Sciatic nerve (tissue), 2 donors: Measurements from ENCODE around the gene HTR3D. TPM values are rescaled to one million over a fixed set of nuclear protein-coding genes. Genes with fewer than 3 reads are reported as not detected.
A peak's percentile ranks its signal among the peaks of the same experiment; 100 is the strongest.
"Not testable (repeated sequence)": the region's sequence is repeated elsewhere in the genome, so short reads cannot be mapped to it uniquely, and the experiment has no call there.

ENCODE experiments used
- ATAC-seq: fragments of 200-7000 bp; cut with Tn5 transposase; one replicate; pipeline ENCODE4 v1.9.1; 2020; ENCODE audit warnings: mild to moderate bottlenecking, moderate library complexity
- DNase-seq: peaks from one replicate; pipeline ENCODE4 v3.0.0-alpha.2; 2020; ENCODE audit warnings: low spot score
- intact Hi-C: fragments of 100-400 bp; cut with DNase I; formaldehyde crosslinking; loops from one replicate; pipeline ENCODE4 v1.14.2; 2022
- total RNA-seq: library from RNA; stranded (reverse); fragmentation: NEBNext Ultra II Directional; extraction: Animal tissue kit (Norgen Biotek cat#: 25700); gene quantifications from one replicate; pipeline ENCODE4 v1.2.1, GENCODE V29; 2021
- donor health status: DM: no; HTN: no; CAD: no.
- donor health status: DM: no; HTN: no; CAD: no.

Gene HTR3D, protein sequence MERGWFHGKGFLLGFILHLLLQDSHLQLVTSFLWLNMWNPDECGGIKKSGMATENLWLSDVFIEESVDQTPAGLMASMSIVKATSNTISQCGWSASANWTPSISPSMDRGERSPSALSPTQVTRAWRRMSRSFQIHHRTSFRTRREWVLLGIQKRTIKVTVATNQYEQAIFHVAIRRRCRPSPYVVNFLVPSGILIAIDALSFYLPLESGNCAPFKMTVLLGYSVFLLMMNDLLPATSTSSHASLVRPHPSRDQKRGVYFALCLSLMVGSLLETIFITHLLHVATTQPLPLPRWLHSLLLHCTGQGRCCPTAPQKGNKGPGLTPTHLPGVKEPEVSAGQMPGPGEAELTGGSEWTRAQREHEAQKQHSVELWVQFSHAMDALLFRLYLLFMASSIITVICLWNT
- total RNA-seq: not detected

DNA sequence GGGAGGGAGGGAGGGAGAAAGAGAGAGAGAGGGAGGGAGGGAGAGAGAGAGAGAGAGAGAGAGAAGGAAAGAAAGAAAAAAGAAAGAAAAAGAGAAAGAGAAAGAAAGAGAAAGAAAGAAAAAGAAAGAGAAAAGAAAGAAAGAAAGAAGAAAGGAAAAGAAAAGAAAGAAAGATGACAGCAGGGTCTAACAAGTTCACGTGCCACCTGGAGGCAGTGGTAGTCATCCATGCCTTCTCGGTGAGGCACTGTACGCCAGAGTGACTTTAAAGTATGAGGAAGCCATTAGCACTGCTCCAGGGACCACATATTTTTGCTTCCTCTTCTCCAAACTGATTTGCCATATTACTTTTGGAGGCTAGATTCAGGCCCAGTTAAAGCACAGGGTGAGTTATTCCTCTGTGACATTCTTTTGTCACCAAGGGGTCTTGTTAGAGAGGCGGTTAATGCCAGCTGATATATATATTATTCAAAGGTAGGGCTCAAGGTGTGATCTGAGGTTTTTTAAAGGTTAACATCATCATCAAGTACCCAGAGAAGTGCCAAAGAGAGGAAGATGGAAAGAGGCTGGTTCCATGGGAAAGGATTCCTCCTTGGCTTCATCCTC, at the start of gene HTR3D:
Gene HTR3D, plus strand, starts transcription at position 556 of the 606 bp plus-strand sequence. Its CDS starts 0 bp downstream, at position 556.
- intact Hi-C loops: no loop called here
- ATAC-seq (no peak), DNase-seq (no peak)

DNA sequence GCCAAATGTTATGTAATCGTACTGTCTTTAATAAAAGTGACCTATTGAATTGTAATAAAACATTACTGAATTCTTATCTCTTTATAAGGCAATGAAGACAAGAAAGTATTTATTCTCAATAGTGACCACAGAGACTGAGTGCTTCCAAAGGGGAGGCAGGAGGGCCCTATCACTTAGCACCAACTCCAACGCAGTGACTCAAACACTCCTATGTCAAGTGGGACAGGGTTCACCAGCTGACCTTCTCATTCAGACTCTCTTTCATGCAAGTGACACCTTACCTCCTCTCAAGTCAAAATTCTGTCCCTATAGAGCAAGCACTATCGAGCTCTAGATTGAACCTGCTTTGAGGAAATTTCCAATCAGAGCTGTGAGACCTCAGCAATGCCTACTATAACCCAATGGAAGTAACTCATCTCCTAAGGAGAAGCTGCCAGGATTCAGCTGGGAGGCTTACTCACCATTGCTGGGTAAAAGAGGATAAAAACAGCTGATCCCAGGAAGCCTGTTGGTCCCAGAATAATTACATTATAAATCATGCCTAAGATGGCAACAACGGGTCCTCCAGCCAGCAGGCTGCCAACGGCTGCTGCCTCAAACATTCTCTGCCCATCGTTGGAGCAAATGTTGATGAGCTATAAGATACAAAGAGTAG, 49.4 kb upstream of the HTR3D start:
- DNase-seq (no peak), ATAC-seq (no peak)
- intact Hi-C loops: no loop called here

DNA sequence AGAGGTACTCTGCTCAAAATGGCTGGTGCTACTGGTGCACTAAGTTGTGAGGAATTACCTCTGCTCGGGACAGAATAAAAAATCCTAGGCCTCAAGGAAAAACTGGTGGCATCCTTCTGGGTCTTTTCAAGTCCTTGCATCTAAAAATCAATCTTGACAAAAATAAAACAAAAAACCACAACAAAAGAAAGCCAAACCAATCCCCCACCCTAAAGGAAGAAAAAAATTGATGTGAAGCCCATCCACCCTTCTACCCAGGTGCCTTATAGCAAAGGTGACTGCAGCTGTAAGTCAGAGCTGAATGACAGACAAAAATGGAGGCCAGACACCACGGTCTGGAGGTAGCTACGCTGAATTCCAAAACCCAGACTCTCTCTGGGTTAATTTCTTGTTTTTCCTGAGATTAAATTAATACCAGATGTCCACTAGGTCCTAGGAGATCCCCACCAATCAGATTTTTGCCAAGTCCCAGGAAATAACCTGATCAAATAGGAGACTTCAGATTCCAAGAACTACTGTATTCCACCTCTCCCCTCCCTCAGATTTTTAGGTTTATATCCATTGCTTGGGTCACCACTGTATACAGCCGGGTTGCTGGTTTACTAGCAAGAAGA, 47.3 kb upstream of the HTR3D start:
- DNase-seq: no peak
- ATAC-seq: no peak
- intact Hi-C loops: no loop called here

DNA sequence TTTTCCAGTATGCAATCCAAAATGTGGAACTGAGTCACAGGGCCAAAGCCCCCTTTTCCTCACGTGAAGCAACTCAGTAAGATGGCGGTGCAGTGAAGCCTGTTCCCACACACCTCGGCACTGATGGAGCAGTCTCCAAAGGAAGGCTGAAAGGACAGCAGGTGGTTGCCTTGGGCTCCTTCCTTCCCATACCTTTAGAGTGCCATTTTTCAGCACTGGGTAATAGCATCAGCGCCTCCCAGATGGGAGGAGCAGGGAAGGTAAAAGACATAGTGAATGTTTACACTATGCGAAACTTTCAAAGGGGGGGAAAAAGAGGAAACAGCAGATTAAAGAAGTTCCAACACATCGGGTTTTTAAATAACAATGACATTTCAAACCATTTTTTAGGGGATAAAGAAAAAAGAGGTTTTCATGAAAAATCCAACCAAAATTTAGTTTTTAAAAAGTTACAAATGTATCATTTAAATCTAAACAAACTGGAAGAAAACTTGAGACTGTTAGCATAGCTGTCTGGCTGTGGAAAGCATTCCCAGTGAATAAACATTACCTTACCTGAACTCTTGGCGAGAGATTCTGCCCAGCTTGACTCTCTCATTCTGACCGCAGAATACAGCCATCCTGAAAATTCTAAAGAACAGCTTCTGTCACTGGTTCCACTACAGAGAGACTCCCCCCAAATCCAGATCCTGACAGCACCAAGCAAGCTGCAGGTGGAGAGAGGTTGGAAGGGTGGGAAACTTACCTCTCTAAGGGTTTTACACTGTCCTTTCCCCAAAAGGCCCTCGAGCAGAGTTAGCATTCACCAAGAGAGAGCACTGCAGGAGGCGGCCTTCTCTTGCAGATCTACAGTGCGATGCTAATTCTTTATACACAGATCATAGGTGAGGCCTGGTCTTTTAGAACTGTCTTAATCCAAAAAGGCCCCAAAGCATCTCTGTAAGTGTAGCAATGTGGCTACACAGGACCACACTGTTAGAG, 46.5 kb upstream of the HTR3D start:
- no peak for ATAC-seq
- DNase-seq: no peak
- intact Hi-C loops: no loop called here

DNA sequence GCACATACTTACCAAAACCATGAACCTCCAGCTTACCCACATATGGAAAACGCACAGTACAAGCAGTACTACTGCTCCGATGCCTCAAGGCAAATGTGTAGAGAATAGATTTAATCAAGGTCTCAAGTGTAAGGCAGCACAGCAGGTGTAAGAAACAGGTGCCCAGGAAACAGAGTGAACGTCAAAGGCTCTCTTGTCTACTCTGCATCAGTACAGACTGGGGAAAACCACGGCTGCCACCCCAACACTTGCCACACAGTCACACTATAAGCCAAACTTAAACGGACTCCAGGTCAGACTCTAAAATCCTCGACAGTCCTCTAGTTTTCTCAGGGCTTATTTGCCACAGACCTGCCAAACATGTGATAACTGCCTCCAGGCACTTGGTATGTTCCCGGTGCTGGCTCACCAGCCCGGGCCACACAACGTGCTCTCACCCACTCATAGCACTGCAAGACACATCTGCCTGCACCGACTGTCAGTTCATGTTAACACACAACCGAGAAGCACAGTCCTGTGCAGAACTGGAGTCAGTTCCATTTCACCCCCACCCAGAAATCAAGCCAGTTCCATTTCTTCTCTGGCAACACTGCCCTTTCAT, 44.4 kb upstream of the HTR3D start:
- intact Hi-C loops: no loop called here
- no peak for ATAC-seq
- no peak for DNase-seq

DNA sequence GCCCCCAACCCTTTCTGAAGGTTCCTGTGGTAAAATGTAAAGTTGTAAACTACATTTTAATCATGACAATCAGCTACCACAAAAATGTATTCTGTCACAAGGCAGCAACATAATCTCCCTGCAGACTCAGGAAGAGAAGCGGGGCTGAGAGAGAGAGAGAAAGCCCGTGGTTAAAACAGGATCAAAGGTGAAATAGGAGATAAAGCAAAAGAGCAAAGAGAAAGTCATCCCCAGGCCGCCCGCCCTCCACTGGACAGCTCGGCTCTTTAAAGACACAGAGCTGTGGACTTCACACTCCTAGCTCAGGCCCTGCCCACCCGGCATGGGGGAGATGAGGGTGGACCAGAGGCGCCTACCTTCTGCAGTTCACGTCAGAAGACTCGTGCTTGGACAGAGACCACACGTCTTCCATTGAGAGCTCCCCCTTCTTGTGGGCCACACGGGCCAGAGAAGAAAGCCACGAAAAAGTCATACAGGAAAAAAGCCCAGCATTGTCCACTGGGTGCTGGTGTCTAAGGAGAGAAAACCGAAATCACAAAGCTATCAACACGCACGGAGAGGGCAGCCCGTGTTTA, 43.2 kb upstream of the HTR3D start:
- no peak for ATAC-seq
- intact Hi-C loops: no loop called here
- no peak for DNase-seq

DNA sequence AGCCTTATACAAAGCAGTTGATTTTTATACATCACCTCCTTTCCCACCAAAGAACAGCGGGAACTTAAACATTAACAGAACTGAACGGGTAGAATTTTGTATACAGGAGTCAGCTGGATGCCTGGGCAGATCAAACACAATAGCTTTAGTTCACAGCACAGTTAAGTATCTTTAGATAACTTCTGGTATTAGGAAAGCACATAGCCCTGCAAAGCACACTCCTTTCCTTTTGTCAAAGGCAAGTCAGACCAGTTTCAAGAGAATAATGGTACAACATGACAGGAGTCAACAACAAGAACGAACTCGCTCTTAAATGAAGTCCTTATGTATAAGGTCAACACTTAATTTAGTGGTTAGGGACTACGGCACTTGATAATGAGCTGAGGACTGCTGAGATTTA, 40.1 kb upstream of the HTR3D start:
- intact Hi-C loops: no loop called here
- ATAC-seq (no peak), DNase-seq (no peak)

DNA sequence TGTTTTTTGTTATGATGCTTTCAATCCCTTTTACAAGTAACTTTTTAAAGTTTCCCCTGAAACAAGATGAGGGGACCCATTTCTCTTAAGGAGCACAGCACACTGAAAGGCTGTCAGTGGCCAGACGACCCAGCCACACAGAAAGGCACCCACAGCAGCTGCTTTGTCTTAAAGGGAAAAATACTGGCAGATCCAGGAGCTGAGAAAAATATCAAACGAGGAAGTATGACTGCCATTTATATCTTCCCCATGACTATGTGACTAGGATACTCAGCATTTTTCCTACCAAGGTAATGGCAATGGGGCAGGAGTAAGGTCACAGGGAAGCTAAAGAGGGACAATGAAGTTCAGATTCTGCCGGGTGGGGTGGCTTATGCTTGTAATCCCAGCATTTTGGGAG, 29.8 kb upstream of the HTR3D start:
- ATAC-seq (no peak), DNase-seq (no peak)
- intact Hi-C loops: no loop called here

DNA sequence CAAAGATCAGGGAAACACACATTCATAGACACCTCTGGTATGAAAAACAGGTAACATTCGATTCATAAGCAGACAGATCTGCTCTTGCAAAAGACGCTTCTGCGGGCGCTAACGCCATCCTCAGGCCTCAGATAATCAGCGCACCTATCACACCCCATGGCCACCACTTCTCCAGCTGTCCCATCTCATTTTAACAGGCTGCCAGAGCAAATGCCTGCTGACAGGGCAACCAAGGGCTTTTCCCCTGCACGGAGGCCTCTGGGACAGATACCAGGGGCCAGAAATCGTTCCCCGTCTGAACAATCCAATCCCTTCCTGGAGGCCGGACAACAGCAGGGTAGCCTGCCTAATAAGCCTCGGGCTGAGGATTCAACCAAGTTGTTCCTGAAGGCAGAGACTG, 29.1 kb upstream of the HTR3D start:
- DNase-seq: no peak
- intact Hi-C loops: no loop called here
- no peak for ATAC-seq

DNA sequence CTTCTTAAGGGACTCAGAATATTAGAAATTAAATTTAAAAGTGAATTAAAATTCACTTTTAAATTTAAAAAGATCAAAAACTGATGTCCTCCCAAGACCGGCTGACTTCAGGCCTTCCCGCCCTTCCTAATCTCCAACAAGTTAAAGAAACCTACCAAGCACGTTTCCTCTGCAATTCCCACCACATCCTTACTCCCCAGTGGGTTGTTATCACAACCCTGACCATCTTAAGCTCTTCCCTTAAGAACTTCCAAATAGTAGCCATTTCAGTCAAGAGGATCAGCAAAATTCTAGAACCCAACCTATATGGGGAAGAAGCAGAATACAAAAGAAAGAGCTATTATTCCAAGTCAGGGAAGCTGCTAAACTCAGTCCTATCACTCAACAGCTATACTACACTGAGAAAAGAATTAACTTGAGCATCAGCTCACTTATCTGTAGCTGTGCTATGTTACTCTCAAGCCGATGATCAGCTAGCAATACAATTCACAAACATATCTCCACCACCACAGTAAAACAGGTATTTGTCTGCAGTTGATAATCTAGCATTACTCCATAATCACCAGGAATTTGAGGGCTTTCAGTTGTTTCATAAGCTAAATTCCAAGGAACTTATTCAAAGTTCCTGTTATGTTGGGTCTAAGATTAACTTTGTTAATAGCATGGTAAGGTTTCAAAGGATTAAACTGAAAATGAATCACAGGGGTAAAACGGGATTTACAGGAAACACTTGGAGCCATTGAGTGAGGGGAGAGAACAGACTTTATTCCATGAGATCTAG, 28.2 kb upstream of the HTR3D start:
- ATAC-seq (no peak), DNase-seq (no peak)
- intact Hi-C loops: no loop called here

DNA sequence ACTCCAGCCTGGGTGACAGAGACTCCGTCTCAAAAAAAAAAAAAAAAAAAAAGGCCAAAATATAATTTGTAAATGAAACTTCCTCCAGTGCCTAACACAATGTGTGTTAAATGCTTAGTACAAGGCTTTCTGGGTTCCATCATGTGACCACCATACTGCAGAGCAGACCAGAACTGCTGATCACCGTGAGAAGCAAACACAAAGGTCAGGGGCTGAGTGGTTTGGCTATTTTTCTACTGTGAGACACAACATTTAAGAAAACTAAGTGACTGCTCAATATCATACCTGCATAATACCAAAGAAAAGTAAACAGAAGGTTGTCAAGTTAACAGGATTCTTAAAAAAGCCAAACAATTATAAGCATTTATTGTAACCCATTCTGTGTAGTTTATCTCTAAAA, 27.1 kb upstream of the HTR3D start:
- intact Hi-C loops: no loop called here
- DNase-seq (no peak), ATAC-seq (peak; percentile 70)

DNA sequence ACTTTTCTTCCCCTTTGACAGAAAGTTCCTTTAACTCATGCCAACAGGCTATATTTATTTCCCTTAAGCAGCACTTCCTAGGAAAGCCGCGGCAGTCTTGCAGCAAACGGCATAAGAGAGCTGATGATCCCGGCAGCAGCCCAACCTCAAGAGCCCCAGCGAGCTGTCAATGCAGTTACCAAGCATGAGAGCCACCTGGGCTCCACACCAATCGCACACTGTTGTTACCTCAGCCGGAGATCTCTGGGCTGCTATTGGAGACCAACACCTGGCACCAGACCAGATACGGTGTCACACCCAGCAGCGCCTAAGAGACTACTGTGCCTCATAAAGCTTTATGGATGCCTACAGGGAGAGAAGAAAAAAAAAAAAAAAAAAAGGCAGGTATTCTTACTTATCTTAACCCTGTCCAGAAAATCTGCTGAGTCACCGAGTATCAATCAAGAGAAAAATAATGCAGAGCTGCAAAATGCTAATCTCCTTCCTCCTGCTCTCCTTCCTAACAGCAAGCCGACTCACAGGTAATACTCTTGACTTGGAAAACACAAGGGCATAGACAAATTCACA, 25.5 kb upstream of the HTR3D start:
- intact Hi-C loops: no loop called here
- DNase-seq (no peak), ATAC-seq (peak; percentile 63)

DNA sequence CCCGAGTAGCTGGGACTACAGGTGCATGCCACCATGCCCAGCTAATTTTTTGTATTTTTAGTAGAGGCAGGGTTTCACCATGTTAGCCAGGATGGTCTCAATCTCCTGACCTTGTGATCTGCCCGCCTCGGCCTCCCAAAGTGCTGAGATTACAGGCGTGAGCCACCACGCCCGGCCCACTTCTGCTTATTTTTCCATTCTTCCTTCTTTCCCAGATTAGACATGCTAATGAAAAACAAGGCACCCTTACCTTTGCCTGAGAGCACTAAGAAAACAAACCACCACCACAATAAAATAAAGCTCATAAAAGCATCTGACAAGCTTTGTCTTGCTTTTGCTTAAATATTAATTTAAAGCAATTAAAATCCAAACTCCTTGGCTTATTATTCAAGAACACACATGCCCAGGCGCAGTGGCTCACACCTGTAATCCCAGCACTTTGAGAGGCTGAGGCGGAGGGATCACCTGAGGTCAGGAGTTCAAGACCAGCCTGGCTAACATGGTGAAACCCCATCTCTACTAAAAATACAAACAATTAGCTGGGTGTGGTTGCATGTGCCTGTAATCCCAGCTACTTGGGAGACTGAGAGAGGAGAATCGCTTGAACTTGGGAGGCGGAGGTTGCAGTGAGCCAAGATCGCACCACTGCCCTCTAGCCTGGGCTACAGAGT, 24.3 kb upstream of the HTR3D start:
- intact Hi-C loops, ATAC-seq, DNase-seq: not testable (repeated sequence)

DNA sequence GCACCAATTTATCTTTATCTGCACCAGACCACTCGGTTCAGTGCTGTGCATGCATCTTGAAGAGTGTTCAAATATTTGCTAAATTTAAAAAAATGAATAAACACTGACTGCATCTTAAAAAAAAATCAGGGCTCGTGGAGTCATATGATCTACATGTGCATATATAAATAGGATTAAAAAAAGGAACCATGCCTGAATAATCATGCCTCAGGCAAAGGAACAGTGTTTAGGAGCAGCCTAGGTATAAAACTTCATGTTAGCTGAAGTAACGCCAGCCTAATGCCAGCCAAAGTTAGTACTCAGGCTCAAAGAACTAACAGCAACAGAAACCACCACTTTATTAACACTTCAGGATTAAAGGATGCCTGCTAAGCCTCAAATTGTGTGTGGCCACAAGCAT, 23.4 kb upstream of the HTR3D start:
- intact Hi-C loops: no loop called here
- ATAC-seq (no peak), DNase-seq (no peak)

DNA sequence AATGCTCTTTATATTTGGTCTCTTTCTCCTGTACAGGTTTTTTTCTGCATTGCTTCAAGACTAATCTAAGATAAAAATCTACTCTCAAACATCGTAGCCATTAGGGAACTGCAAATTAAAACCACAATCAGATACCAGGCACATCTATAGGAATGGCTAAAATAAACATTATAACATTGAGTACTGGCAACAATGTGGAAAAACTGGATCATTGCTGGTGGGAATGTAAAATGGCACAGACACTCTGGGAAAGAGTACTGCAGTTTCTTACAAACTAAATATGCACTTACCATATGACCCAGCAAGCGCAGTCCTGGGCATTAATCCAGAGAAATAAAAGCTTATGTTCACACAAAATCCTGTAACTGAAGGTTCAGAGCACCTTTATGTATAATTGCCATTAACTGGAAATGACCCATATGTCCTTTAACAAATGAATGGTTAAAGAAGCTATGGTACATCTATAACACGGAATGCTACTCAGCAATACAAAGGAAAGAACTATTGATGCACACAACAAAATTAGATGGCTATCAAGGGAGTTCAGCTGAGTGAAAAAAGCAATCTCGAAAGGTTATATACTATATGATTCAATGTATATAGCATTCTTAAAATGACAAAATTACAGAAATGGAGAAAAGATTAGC, 20.2 kb upstream of the HTR3D start:
- intact Hi-C loops: no loop called here
- ATAC-seq: no peak
- DNase-seq: no peak
